LNCAP (cell line): ENCODE data around the gene CTDSPL.

Experiments used
- TF ChIP-seq, protein P1 (sequence below): fragments of 450-650 bp; IDR thresholded peaks from 2 replicates; pipeline ENCODE4 v1.5.1; 2017; ENCODE audit warnings: mild to moderate bottlenecking

Gene CTDSPL

GRCh38 chr3:37997342-37997741, 135.7 kb downstream of the CTDSPL start:
- TF ChIP-seq, protein P1, sequence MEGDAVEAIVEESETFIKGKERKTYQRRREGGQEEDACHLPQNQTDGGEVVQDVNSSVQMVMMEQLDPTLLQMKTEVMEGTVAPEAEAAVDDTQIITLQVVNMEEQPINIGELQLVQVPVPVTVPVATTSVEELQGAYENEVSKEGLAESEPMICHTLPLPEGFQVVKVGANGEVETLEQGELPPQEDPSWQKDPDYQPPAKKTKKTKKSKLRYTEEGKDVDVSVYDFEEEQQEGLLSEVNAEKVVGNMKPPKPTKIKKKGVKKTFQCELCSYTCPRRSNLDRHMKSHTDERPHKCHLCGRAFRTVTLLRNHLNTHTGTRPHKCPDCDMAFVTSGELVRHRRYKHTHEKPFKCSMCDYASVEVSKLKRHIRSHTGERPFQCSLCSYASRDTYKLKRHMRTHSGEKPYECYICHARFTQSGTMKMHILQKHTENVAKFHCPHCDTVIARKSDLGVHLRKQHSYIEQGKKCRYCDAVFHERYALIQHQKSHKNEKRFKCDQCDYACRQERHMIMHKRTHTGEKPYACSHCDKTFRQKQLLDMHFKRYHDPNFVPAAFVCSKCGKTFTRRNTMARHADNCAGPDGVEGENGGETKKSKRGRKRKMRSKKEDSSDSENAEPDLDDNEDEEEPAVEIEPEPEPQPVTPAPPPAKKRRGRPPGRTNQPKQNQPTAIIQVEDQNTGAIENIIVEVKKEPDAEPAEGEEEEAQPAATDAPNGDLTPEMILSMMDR = no peak

- TF ChIP-seq, protein P1 = no peak
Measured at GRCh38 chr3:37997791-37998370, 136.2 kb downstream of the CTDSPL start.

DNA sequence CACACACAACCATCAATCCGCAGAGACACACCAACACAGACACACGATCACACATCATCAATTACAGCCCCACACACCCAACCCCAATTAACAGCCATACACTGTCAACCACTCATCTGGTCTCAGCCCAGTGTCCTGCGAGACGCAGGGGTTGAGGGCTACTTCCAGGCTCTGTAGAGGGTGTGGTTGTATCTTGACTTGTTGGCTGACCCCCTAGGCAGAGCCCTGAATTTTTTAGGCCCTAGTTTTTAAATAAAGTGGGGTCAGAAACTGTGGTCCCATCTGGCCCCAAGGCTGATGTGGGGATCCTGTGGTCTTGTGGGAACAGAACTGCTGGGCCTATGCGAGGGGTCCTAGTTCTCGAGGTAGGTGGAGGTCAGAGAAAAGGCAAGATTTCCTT, 138.2 kb downstream of the CTDSPL start:
- TF ChIP-seq, protein P1 = no peak

- TF ChIP-seq, protein P1 = no peak
Measured at GRCh38 chr3:38000242-38000916, 138.7 kb downstream of the CTDSPL start.

DNA sequence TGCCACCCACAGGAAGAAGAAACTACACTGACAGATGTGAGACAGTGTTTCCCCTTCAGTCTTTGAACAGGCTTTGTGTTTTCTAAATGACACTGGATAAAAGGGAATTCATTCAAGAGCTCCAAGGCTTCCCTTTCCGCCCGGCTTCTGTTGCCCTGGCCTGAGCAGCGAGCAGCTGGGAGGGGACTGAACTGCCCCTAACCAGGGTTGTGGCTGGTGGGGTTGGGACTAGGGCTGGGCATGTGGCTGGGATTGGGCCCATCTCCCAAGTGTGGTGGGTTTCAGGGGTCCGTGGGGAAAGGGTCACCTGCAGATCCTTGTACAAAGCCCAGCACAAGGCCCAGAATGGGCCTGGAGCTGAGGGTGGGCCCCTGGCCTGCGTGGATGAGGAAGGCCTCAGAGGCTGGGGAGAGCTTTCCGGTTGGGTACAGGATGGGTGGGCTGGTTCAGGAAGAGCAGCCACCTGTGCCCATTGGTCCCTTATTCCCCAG, 139.3 kb downstream of the CTDSPL start:
- TF ChIP-seq, protein P1 = no peak

GRCh38 chr3:38001456-38002081, 139.9 kb downstream of the CTDSPL start:
- TF ChIP-seq, protein P1 = peak; percentile 57

DNA sequence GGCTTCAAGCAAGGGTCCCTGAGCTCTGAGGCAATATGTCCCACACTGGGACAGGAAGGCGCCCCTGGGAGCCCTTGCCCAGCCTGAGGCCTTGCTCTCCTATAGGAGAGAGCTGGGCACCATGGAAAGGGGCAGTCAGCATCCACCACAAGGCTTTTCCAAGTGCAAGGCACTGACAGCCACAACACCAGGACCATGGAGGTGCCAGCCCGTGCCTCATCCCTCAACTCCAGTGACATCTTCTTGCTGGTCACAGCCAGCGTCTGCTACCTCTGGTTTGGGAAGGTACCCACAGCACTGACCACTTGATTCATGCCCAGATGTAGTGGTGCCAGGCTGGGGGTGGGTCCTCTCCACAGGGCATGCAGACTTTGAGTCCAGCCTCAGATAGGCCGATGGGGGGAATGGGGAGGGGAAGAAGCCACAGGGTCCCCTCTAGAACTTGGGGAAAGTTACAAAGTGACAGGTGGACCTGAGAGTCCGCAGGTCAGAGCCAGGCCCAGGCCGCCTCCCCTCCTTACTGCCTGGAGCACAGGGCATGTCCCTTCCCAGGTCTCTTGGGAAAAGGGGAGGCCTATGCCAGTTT, 140.7 kb downstream of the CTDSPL start:
- TF ChIP-seq, protein P1 = no peak
